ENCODE measurements around the gene CCND2. TPM values are rescaled to one million over a fixed set of nuclear protein-coding genes. Genes with fewer than 3 reads are reported as not detected.
A peak's percentile ranks its signal among the peaks of the same experiment; 100 is the strongest.

Gene CCND2
- polyA plus RNA-seq, 1 donor from 2014 or later, result 16.9 TPM

- H3K4me3 ChIP-seq (ENCODE audit: low read length), result no peak overlapping the region
- H3K9ac ChIP-seq (ENCODE audit: low read length), result no peak overlapping the region
- H3K4me2 ChIP-seq (ENCODE audit: low read length), result no peak overlapping the region
- no peak overlapping the region for H2AFZ ChIP-seq (ENCODE audit: low read depth, low read length)
- no peaks in the 10 kb centered on the region for H3F3A ChIP-seq (ENCODE audit: insufficient read depth, low read length, poor library complexity, severe bottlenecking)
- peak overlapping the region; percentile 3 for H3K27ac ChIP-seq (ENCODE audit: low read length)
- H3K79me2 ChIP-seq (replicated peaks; ENCODE audit: insufficient read depth, low read length), result peaks cover 64% of the 10 kb centered on the region
- H3K27me3 ChIP-seq (ENCODE audit: insufficient read depth, low read depth, low read length), result peaks cover 23% of the 10 kb centered on the region
- TF ChIP-seq, protein P1, sequence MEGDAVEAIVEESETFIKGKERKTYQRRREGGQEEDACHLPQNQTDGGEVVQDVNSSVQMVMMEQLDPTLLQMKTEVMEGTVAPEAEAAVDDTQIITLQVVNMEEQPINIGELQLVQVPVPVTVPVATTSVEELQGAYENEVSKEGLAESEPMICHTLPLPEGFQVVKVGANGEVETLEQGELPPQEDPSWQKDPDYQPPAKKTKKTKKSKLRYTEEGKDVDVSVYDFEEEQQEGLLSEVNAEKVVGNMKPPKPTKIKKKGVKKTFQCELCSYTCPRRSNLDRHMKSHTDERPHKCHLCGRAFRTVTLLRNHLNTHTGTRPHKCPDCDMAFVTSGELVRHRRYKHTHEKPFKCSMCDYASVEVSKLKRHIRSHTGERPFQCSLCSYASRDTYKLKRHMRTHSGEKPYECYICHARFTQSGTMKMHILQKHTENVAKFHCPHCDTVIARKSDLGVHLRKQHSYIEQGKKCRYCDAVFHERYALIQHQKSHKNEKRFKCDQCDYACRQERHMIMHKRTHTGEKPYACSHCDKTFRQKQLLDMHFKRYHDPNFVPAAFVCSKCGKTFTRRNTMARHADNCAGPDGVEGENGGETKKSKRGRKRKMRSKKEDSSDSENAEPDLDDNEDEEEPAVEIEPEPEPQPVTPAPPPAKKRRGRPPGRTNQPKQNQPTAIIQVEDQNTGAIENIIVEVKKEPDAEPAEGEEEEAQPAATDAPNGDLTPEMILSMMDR (IDR thresholded peaks at IDR 0.05; ENCODE audit: poor library complexity, severe bottlenecking), result no peak
- TF ChIP-seq RAD21 (conservative IDR thresholded peaks at IDR 0.05) (no peak), EP300 (conservative IDR thresholded peaks at IDR 0.05; ENCODE audit: poor library complexity, severe bottlenecking) (no peak), TAF1 (IDR thresholded peaks at IDR 0.05; ENCODE audit: low read depth) (no peak), SMC3 (conservative IDR thresholded peaks at IDR 0.05; ENCODE audit: poor library complexity) (no peak), EZH2 (IDR thresholded peaks at IDR 0.05; ENCODE audit: borderline replicate concordance, insufficient read depth, low read length, poor library complexity, severe bottlenecking) (no peak), REST (IDR thresholded peaks at IDR 0.05; ENCODE audit: borderline replicate concordance) (no peak), MXI1 (conservative IDR thresholded peaks at IDR 0.05; ENCODE audit: poor library complexity, severe bottlenecking) (no peak), POLR2AphosphoS5 (IDR thresholded peaks at IDR 0.05) (no peak)
- no peaks in the 10 kb centered on the region for H3K9me3 ChIP-seq (ENCODE audit: low read length)
- H3K36me3 ChIP-seq (ENCODE audit: insufficient read depth, low read length), result no peaks in the 10 kb centered on the region
- no peaks in the 10 kb centered on the region for H4K20me1 ChIP-seq (ENCODE audit: insufficient read depth)
- H3K9me2 ChIP-seq (ENCODE audit: insufficient read depth, low read length), result no peaks in the 10 kb centered on the region
These were observed 5.0 kb downstream of the CCND2 start for GRCh38 chr12:4278329-4279197.

DNA sequence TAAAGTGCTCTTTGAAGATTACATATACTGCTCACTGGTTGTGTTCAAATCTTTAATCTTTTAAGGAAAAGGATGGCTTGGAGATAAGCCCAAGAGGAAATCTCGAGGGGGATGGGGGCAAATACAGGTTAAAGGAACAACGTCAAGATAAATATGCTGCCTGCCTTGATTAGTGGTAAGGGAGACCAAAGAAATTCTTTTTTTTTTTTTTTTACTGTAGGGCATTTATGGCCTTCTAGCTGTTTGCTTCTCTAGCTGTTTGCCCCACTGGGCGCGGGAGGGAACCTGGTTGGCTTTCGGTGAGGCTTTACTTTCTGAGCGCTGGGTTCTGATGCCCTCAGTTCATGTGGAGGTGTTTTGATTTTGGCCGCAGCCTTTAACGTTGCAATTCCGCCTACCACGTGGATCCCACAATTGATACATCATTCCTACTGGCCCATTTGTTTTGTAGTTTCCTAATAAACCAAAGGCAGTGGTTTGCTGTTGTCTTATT lies 5.7 kb downstream of the CCND2 start:
- H3K4me2 ChIP-seq (ENCODE audit: low read length), result no peak overlapping the region

More for the DNA sequence above, 5.7 kb downstream of the CCND2 start:
- H3K4me3 ChIP-seq (ENCODE audit: low read length), result no peak overlapping the region
- H3K79me2 ChIP-seq (replicated peaks; ENCODE audit: insufficient read depth, low read length), result peaks cover 57% of the 10 kb centered on the region
- no peaks in the 10 kb centered on the region for H4K20me1 ChIP-seq (ENCODE audit: insufficient read depth)
- no peak overlapping the region for H2AFZ ChIP-seq (ENCODE audit: low read depth, low read length)
- H3K27me3 ChIP-seq (ENCODE audit: insufficient read depth, low read depth, low read length), result peaks cover 16% of the 10 kb centered on the region
- H3K27ac ChIP-seq (ENCODE audit: low read length), result no peak overlapping the region
- H3F3A ChIP-seq (ENCODE audit: insufficient read depth, low read length, poor library complexity, severe bottlenecking), result no peaks in the 10 kb centered on the region
- H3K9me2 ChIP-seq (ENCODE audit: insufficient read depth, low read length), result no peaks in the 10 kb centered on the region
- H3K9ac ChIP-seq (ENCODE audit: low read length), result no peak overlapping the region
- no peak for TF ChIP-seq POLR2AphosphoS5 (IDR thresholded peaks at IDR 0.05)
- TF ChIP-seq REST (IDR thresholded peaks at IDR 0.05; ENCODE audit: borderline replicate concordance), result no peak
- no peaks in the 10 kb centered on the region for H3K9me3 ChIP-seq (ENCODE audit: low read length)
- H3K36me3 ChIP-seq (ENCODE audit: insufficient read depth, low read length), result no peaks in the 10 kb centered on the region

All from neural cell (in vitro differentiated cells).